Fibroblast of mammary gland (primary cell): ENCODE measurements around the gene TRIM54.
A peak's percentile ranks its signal among the peaks of the same experiment; 100 is the strongest.

Source experiments
- DNase-seq: peaks from one replicate; pipeline ENCODE4 v3.0.0-alpha.2; 2010; ENCODE audit warnings: low read depth
- H3K4me3 ChIP-seq: 2 replicates; pipeline ENCODE4 v1.5.1; 2011; ENCODE audit warnings: low read depth, mild to moderate bottlenecking, low read length, moderate library complexity; ENCODE audit not compliant: control insufficient read depth
- CTCF ChIP-seq: conservative IDR thresholded peaks from 2 replicates; pipeline ENCODE4 v1.5.1; 2011; ENCODE audit warnings: low read depth, low read length, inconsistent platforms; ENCODE audit not compliant: control insufficient read depth, insufficient read depth

TRIM54 gene

GRCh38 chr2:27281855-27282559 is at the start of gene TRIM54:
TRIM54 (plus strand) TSS chr2:27282429; CDS start chr2:27282732, 303 bp downstream.
- TF ChIP-seq CTCF, result no peak
- H3K4me3 ChIP-seq, result no peak within 1 kb of the TSS
- peak; percentile 30 for DNase-seq

GRCh38 chr2:27233341-27233740 is 48.9 kb upstream of the TRIM54 start:
- no peak overlapping the region for H3K4me3 ChIP-seq
- TF ChIP-seq CTCF, result no peak
- no peak for DNase-seq

GRCh38 chr2:27236136-27236535 is 46.1 kb upstream of the TRIM54 start:
- TF ChIP-seq CTCF, result no peak
- no peak overlapping the region for H3K4me3 ChIP-seq
- DNase-seq, result no peak

- no peak for DNase-seq
- H3K4me3 ChIP-seq, result no peak overlapping the region
- TF ChIP-seq CTCF, result no peak
Observed at GRCh38 chr2:27236626-27237025, 45.6 kb upstream of the TRIM54 start.

- no peak overlapping the region for H3K4me3 ChIP-seq
- TF ChIP-seq CTCF, result no peak
- DNase-seq, result no peak
Observed at GRCh38 chr2:27237341-27237945, 44.8 kb upstream of the TRIM54 start.

GRCh38 chr2:27238976-27239375 is 43.3 kb upstream of the TRIM54 start:
- no peak for TF ChIP-seq CTCF
- DNase-seq, result no peak
- H3K4me3 ChIP-seq, result no peak overlapping the region

GRCh38 chr2:27240406-27240805 is 41.8 kb upstream of the TRIM54 start:
- no peak for TF ChIP-seq CTCF
- DNase-seq, result no peak
- no peak overlapping the region for H3K4me3 ChIP-seq
